A673 (cell line): ENCODE results near the gene INPP5A.

Experiments used
- EZH2 ChIP-seq: fragments of 200-600 bp; sonication (generic); IDR thresholded peaks from 2 replicates; pipeline ENCODE4 v1.6.1; 2017; ENCODE audit warnings: borderline replicate concordance, low read depth, mild to moderate bottlenecking, mixed read lengths, antibody characterized with exemption, low read length; ENCODE audit not compliant: poor library complexity, severe bottlenecking
- TF ChIP-seq, protein P1 (sequence below): fragments of 300-800, 200-600 bp; sonication (generic); conservative IDR thresholded peaks from 2 replicates; pipeline ENCODE4 v1.5.1; 2017; ENCODE audit warnings: low read depth, mild to moderate bottlenecking, antibody characterized with exemption, low read length, moderate library complexity, mixed read lengths

DNA sequence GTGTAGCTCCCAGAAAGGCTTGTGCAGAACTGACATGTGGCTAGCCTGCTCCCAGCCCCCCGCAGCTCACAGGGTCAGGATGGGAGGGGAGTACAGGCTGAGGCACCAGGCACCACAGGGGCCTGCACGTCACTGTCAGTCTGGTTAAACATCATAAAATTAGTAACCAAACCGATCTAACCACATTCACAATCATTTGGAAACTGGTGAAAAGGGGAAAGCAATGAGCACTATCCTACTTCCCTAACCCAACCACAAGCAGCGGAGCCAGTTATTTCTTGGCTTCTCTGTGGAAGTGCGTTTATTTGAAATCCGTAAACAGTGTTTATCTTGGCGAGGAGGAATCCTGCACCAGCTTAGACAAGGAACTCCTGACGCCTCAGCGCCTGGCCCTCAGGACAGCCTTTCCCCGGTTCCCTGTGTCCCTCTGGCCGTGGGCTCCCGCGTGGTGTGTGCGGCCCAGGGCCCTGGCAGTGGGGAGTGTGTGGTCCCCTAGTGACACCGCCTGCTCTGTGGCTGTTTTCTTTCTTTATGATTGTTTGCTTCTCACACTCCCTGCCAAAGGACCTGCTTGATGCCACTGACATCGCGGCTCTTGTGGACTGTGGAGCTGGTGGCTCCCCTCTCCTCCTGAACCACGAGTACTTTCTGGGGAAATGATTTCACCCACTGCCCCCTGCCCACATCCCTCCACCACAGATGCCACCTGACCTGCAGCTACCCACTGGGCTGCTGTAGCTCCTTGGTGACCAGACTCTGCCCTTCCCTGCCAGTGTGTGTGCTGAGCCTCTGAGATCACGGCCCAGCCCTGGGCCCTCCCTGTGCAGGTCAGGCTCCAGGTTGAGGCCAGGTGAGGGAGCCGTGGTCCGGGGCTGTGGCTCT lies 38.0 kb downstream of the INPP5A start:
- TF ChIP-seq, protein P1, sequence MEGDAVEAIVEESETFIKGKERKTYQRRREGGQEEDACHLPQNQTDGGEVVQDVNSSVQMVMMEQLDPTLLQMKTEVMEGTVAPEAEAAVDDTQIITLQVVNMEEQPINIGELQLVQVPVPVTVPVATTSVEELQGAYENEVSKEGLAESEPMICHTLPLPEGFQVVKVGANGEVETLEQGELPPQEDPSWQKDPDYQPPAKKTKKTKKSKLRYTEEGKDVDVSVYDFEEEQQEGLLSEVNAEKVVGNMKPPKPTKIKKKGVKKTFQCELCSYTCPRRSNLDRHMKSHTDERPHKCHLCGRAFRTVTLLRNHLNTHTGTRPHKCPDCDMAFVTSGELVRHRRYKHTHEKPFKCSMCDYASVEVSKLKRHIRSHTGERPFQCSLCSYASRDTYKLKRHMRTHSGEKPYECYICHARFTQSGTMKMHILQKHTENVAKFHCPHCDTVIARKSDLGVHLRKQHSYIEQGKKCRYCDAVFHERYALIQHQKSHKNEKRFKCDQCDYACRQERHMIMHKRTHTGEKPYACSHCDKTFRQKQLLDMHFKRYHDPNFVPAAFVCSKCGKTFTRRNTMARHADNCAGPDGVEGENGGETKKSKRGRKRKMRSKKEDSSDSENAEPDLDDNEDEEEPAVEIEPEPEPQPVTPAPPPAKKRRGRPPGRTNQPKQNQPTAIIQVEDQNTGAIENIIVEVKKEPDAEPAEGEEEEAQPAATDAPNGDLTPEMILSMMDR, result no peak
- no peak for TF ChIP-seq EZH2
